22Rv1 (cell line): ENCODE results near the gene SYT15.

Source experiments
- CTCF ChIP-seq: fragments of 450-650 bp; IDR thresholded peaks from 2 replicates; pipeline ENCODE4 v1.5.1; 2017; ENCODE audit warnings: mild to moderate bottlenecking
- ZFX ChIP-seq: fragments of 450-650 bp; IDR thresholded peaks from 2 replicates; pipeline ENCODE4 v1.6.1; 2017; ENCODE audit warnings: antibody characterized with exemption, borderline replicate concordance

- no peak for TF ChIP-seq CTCF
- TF ChIP-seq ZFX: no peak
These were observed 32.9 kb upstream of the SYT15 start for GRCh38 chr10:46545861-46546590.
